GM19023 (cell line): ENCODE measurements around the gene MYCN.

Experiments
- ATAC-seq: cut with Tn5 transposase; IDR thresholded peaks from one replicate; pipeline ENCODE4 v1.9.1; 2021; ENCODE audit warnings: mild to moderate bottlenecking, moderate library complexity; ENCODE audit not compliant: unreplicated experiment

MYCN gene

GRCh38 chr2:15992457-15993231, 52.3 kb downstream of the MYCN start:
- ATAC-seq = no peak

GRCh38 chr2:15993232-15993610, 52.9 kb downstream of the MYCN start:
- no peak for ATAC-seq

GRCh38 chr2:15993666-15994065, 53.3 kb downstream of the MYCN start:
- ATAC-seq = no peak

- ATAC-seq = no peak
These were observed 55.3 kb downstream of the MYCN start for GRCh38 chr2:15995603-15996002.
